ENCODE data around the gene MTAP.

The MTAP gene

GRCh38 chr9:21936161-21936560 lies 133.7 kb downstream of the MTAP start (continued):
- TF ChIP-seq ZNF518A (tag by site-specific recombination; conservative IDR thresholded peaks at IDR 0.05; ENCODE audit: low read depth), result no peak

GRCh38 chr9:21941337-21941995 lies 139.0 kb downstream of the MTAP start:
- POLR2A ChIA-PET, result no interaction called here

GRCh38 chr9:21943464-21943863 lies 141.0 kb downstream of the MTAP start:
- POLR2A ChIA-PET, result interaction anchor here (0.6 kb wide), 1 partner anchor 1705 kb away, joined by 6 read pairs; no protein-coding TSS in a partner anchor
- Histone ChIP-seq H3K36me3 (ENCODE audit: control insufficient read depth in 2 of 2, insufficient read depth in 1 of 2, low read length in 2 of 2) (no peaks in the 10 kb centered on the region), H3K27ac (ENCODE audit: extremely low read depth, low read depth, low read length) (no peak overlapping the region), H3K4me1 (ENCODE audit: control insufficient read depth, insufficient read depth, low read length) (no peaks in the 10 kb centered on the region), H3K4me3 (ENCODE audit: low read depth, low read length) (no peak overlapping the region), H3K9me3 (ENCODE audit: control insufficient read depth, insufficient read depth, low read depth, low read length) (no peaks in the 10 kb centered on the region)
- CTCF ChIA-PET, result no interaction called here
- TF ChIP-seq ZNF768 (tag by site-specific recombination; IDR thresholded peaks at IDR 0.05), result no peak
- no peak for TF ChIP-seq ZNF280C (tag by site-specific recombination; IDR thresholded peaks at IDR 0.05)
- no peak for TF ChIP-seq ZBTB48 (tag by site-specific recombination; IDR thresholded peaks at IDR 0.05)
- TF ChIP-seq ZNF16 (tag by site-specific recombination; IDR thresholded peaks at IDR 0.05; ENCODE audit: low read depth), result no peak
- TF ChIP-seq ZNF707 (tag by site-specific recombination; IDR thresholded peaks at IDR 0.05), result no peak
- no peak for TF ChIP-seq ZNF324 (tag by site-specific recombination; IDR thresholded peaks at IDR 0.05)
- no peak for TF ChIP-seq TSHZ1 (tag by site-specific recombination; IDR thresholded peaks at IDR 0.05; ENCODE audit: borderline replicate concordance)
- no peak for TF ChIP-seq ZNF121 (tag by site-specific recombination; IDR thresholded peaks at IDR 0.05)
- TF ChIP-seq BCL11B (tag by site-specific recombination; IDR thresholded peaks at IDR 0.05; ENCODE audit: low read depth), result no peak
- TF ChIP-seq ZNF426 (tag by site-specific recombination; IDR thresholded peaks at IDR 0.05), result no peak
- no peak for TF ChIP-seq ZNF521 (tag by site-specific recombination; IDR thresholded peaks at IDR 0.05)
- no peak for TF ChIP-seq ZNF639 (tag by site-specific recombination; IDR thresholded peaks at IDR 0.05)
- TF ChIP-seq PRDM6 (tag by site-specific recombination; IDR thresholded peaks at IDR 0.05), result no peak
- no peak for TF ChIP-seq ZNF394 (tag by site-specific recombination; IDR thresholded peaks at IDR 0.05; ENCODE audit: borderline replicate concordance)
- no peak for TF ChIP-seq WT1 (tag by site-specific recombination; IDR thresholded peaks at IDR 0.05)
- TF ChIP-seq ZNF274 (IDR thresholded peaks at IDR 0.05; ENCODE audit: low read length), result no peak
- no peak for TF ChIP-seq ZNF274 (tag by site-specific recombination; IDR thresholded peaks at IDR 0.05; ENCODE audit: borderline replicate concordance)

More at GRCh38 chr9:21941337-21941995, 139.0 kb downstream of the MTAP start:
- Histone ChIP-seq H3K9me3 (ENCODE audit: control insufficient read depth, insufficient read depth, low read depth, low read length) (no peaks in the 10 kb centered on the region), H3K4me1 (ENCODE audit: control insufficient read depth, insufficient read depth, low read length) (no peaks in the 10 kb centered on the region), H3K36me3 (ENCODE audit: control insufficient read depth in 2 of 2, insufficient read depth in 1 of 2, low read length in 2 of 2) (no peaks in the 10 kb centered on the region), H3K4me3 (ENCODE audit: low read depth, low read length) (no peak overlapping the region), H3K27ac (ENCODE audit: extremely low read depth, low read depth, low read length) (no peak overlapping the region)
- TF ChIP-seq ZNF223 (tag by site-specific recombination; IDR thresholded peaks at IDR 0.05) (no peak), HOXC10 (CRISPR knock-in tag; IDR thresholded peaks at IDR 0.05) (no peak)
- CTCF ChIA-PET, result no interaction called here
